IMR-90 (cell line): ENCODE data around the gene SIGLEC9.

Experiments
- CEBPB ChIP-seq: IDR thresholded peaks from 2 replicates; pipeline ENCODE4 v1.6.1; 2012; ENCODE audit warnings: low read depth, low read length, improper control_type of control experiment
- FOS ChIP-seq: fragments of 150-350 bp; IDR thresholded peaks from 2 replicates; pipeline ENCODE4 v1.6.1; 2016; ENCODE audit warnings: low read depth, low read length
- MAFK ChIP-seq: IDR thresholded peaks from 2 replicates; pipeline ENCODE4 v1.6.1; 2012; ENCODE audit warnings: low read depth, low read length, improper control_type of control experiment
- MAZ ChIP-seq: IDR thresholded peaks from 2 replicates; pipeline ENCODE4 v1.6.1; 2012; ENCODE audit warnings: low read depth, mild to moderate bottlenecking, low read length, improper control_type of control experiment, moderate library complexity, borderline replicate concordance
- POLR2A ChIP-seq: IDR thresholded peaks from 2 replicates; pipeline ENCODE4 v1.6.1; 2012; ENCODE audit warnings: mild to moderate bottlenecking, low read depth, low read length
- RAD21 ChIP-seq: IDR thresholded peaks from 2 replicates; pipeline ENCODE4 v1.6.1; 2012; ENCODE audit warnings: low read length, improper control_type of control experiment
- RCOR1 ChIP-seq: IDR thresholded peaks from 2 replicates; pipeline ENCODE4 v1.6.1; 2012; ENCODE audit warnings: mild to moderate bottlenecking, low read length, improper control_type of control experiment; ENCODE audit not compliant: insufficient replicate concordance
- RFX5 ChIP-seq: IDR thresholded peaks from 2 replicates; pipeline ENCODE4 v1.8.0; 2012; ENCODE audit warnings: low read depth, mild to moderate bottlenecking, low read length, moderate library complexity
- SMC3 ChIP-seq: fragments of 150-350 bp; IDR thresholded peaks from 2 replicates; pipeline ENCODE4 v1.6.1; 2016; ENCODE audit warnings: low read depth, mild to moderate bottlenecking, antibody characterized with exemption, low read length, moderate library complexity
- TF ChIP-seq, protein P1 (sequence below): fragments of 150-350 bp; IDR thresholded peaks from 2 replicates; pipeline ENCODE4 v1.6.1; 2016; ENCODE audit warnings: low read depth, mild to moderate bottlenecking, low read length, moderate library complexity, borderline replicate concordance
- TF ChIP-seq, protein P2 (sequence below): conservative IDR thresholded peaks from 2 replicates; pipeline ENCODE4 v1.5.1; 2012; ENCODE audit warnings: mild to moderate bottlenecking, low read depth, low read length, improper control_type of control experiment
- TF ChIP-seq, protein P3 (sequence below): fragments of 150-350 bp; IDR thresholded peaks from 2 replicates; pipeline ENCODE4 v1.6.1; 2017; ENCODE audit warnings: mild to moderate bottlenecking, antibody characterized with exemption, low read length, low read depth

DNA sequence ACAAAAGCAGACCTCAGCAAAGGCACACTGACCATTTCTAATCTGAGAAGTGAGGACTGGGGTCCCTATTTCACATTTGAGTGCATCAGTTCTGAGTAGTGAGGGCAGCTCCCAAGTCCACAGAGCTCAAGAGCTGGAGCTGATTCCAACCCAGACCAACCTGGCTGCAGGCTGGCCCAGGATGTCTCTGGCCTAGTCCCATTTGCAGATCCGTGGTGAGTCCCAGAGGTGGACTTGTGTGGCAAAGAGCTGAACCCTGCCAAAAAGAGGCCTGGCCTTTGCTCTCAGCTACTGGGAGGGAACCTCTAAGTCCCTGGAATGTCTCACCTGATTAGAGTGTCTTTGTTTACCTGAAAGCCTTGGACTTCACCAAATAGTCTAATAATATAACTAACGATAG lies 32.0 kb downstream of the SIGLEC9 start:
- TF ChIP-seq, protein P1, sequence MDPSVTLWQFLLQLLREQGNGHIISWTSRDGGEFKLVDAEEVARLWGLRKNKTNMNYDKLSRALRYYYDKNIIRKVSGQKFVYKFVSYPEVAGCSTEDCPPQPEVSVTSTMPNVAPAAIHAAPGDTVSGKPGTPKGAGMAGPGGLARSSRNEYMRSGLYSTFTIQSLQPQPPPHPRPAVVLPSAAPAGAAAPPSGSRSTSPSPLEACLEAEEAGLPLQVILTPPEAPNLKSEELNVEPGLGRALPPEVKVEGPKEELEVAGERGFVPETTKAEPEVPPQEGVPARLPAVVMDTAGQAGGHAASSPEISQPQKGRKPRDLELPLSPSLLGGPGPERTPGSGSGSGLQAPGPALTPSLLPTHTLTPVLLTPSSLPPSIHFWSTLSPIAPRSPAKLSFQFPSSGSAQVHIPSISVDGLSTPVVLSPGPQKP = no peak
- TF ChIP-seq RCOR1 (no peak), MAZ (no peak), POLR2A (no peak), RFX5 (no peak), MAFK (no peak), CEBPB (no peak), RAD21 (no peak), FOS (no peak), SMC3 (no peak)
- TF ChIP-seq, protein P2, sequence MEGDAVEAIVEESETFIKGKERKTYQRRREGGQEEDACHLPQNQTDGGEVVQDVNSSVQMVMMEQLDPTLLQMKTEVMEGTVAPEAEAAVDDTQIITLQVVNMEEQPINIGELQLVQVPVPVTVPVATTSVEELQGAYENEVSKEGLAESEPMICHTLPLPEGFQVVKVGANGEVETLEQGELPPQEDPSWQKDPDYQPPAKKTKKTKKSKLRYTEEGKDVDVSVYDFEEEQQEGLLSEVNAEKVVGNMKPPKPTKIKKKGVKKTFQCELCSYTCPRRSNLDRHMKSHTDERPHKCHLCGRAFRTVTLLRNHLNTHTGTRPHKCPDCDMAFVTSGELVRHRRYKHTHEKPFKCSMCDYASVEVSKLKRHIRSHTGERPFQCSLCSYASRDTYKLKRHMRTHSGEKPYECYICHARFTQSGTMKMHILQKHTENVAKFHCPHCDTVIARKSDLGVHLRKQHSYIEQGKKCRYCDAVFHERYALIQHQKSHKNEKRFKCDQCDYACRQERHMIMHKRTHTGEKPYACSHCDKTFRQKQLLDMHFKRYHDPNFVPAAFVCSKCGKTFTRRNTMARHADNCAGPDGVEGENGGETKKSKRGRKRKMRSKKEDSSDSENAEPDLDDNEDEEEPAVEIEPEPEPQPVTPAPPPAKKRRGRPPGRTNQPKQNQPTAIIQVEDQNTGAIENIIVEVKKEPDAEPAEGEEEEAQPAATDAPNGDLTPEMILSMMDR = no peak
- TF ChIP-seq, protein P3, sequence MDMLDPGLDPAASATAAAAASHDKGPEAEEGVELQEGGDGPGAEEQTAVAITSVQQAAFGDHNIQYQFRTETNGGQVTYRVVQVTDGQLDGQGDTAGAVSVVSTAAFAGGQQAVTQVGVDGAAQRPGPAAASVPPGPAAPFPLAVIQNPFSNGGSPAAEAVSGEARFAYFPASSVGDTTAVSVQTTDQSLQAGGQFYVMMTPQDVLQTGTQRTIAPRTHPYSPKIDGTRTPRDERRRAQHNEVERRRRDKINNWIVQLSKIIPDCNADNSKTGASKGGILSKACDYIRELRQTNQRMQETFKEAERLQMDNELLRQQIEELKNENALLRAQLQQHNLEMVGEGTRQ = no peak
